H1 (cell line): ENCODE results near the gene NOD2. TPM values are rescaled to one million over a fixed set of nuclear protein-coding genes. Genes with fewer than 3 reads are reported as not detected.

Experiments
- ATF2 ChIP-seq: IDR thresholded peaks from 2 replicates; pipeline ENCODE4 v1.6.1; 2012; ENCODE audit warnings: low read length, inconsistent platforms
- CREB1 ChIP-seq: IDR thresholded peaks from 2 replicates; pipeline ENCODE4 v1.6.1; 2012; ENCODE audit warnings: inconsistent platforms
- CTBP2 ChIP-seq: IDR thresholded peaks from 2 replicates; pipeline ENCODE4 v1.7.0; 2011; ENCODE audit warnings: borderline replicate concordance, mild to moderate bottlenecking, moderate library complexity, mixed read lengths, low read length; ENCODE audit not compliant: insufficient read depth, insufficient read length
- RAD21 ChIP-seq, 2 experiments: IDR thresholded peaks in 1 of 2; conservative IDR thresholded peaks in 1 of 2; 2 replicates each; pipeline ENCODE4 v1.6.1; 2011; ENCODE audit warnings: low read depth in 2 of 2, low read length in 2 of 2, improper control_type of control experiment in 1 of 2, inconsistent platforms in 1 of 2, mild to moderate bottlenecking in 1 of 2, moderate library complexity in 1 of 2
- RFX5 ChIP-seq: IDR thresholded peaks from 2 replicates; pipeline ENCODE4 v1.6.1; 2011; ENCODE audit warnings: low read depth, low read length, improper control_type of control experiment, borderline replicate concordance
- SRF ChIP-seq: IDR thresholded peaks from 2 replicates; pipeline ENCODE4 v1.6.1; 2011; ENCODE audit warnings: mild to moderate bottlenecking, low read depth, low read length, moderate library complexity
- polyA plus RNA-seq, 7 experiments: library from polyadenylated mRNA; depleted of rRNA in 3 of 7; stranded (reverse) in 5 of 7; unstranded in 2 of 7; fragments of >200 nt in 5 of 7; fragments of 200-250 nt in 2 of 7; gene quantifications; 1 replicate in 5 of 7; 2 replicates in 1 of 7; 4 replicates in 1 of 7; pipeline versions ENCODE4 v1.2.1 to v1.2.3, GENCODE V29; 2011 to 2013; ENCODE audit warnings: missing spikeins in 2 of 7, mixed read lengths in 2 of 7
- total RNA-seq: library from RNA; stranded (reverse); fragmentation: NEBNext Ultra II Directional; extraction: Animal tissue kit (Norgen Biotek cat#: 25700); gene quantifications from 2 replicates; pipeline ENCODE4 v1.2.1, GENCODE V29; 2021
- TF ChIP-seq, protein P1 (sequence below): IDR thresholded peaks from 2 replicates; pipeline ENCODE4 v1.6.1; 2011; ENCODE audit warnings: low read length, improper control_type of control experiment

Gene NOD2
- total and polyA plus RNA-seq, 2 of the 8 experiments (the other 6 are each of a cell fraction or from before 2014, with no cell fraction given) = 0.37 to 0.42 TPM

- TF ChIP-seq ATF2 = no peak
- no peak for TF ChIP-seq RFX5
- TF ChIP-seq, protein P1, sequence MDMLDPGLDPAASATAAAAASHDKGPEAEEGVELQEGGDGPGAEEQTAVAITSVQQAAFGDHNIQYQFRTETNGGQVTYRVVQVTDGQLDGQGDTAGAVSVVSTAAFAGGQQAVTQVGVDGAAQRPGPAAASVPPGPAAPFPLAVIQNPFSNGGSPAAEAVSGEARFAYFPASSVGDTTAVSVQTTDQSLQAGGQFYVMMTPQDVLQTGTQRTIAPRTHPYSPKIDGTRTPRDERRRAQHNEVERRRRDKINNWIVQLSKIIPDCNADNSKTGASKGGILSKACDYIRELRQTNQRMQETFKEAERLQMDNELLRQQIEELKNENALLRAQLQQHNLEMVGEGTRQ = no peak
- no peak for TF ChIP-seq SRF
- TF ChIP-seq CTBP2 = no peak
- TF ChIP-seq CREB1 = no peak
- no peak for TF ChIP-seq RAD21 (IDR thresholded peaks at IDR 0.05 in 1 of 2, conservative IDR thresholded peaks at IDR 0.05 in 1 of 2; ENCODE audit: low read depth in 2 of 2, low read length in 2 of 2)
These were observed 59.2 kb downstream of the NOD2 start (continued) for GRCh38 chr16:50752471-50753235.
